Caco-2 (cell line): Measurements from ENCODE around the gene BCKDK. TPM values are rescaled to one million over a fixed set of nuclear protein-coding genes. Genes with fewer than 3 reads are reported as not detected.

Source experiments
- BruUV-seq: library from RNA; stranded (reverse); fragments of 400-500 nt; replicated peaks from 2 replicates; lab custom pipeline; 2021; lab: Mats Ljungman, UMichigan
- CTCF ChIA-PET: fragments of 300-600 bp; sonication (Branson Sonifier 250); formaldehyde crosslinking; loops from one replicate; lab custom pipeline; 2022; ENCODE audit warnings: antibody characterized with exemption; lab: Charles Lee
- POLR2A ChIA-PET: fragments of 300-600 bp; sonication (Branson Sonifier 250); formaldehyde crosslinking; loops from one replicate; lab custom pipeline; 2022; ENCODE audit warnings: antibody characterized with exemption; lab: Charles Lee
- DNase-seq, 2 experiments: peaks; one replicate each; pipeline versions ENCODE4 v3.0.0 to v3.0.0-alpha.2; 2020 to 2022
- H3K27me3 ChIP-seq: replicated peaks from 2 replicates; pipeline ENCODE4 v1.6.0; 2011; ENCODE audit warnings: low read length; ENCODE audit not compliant: control insufficient read depth, insufficient read depth
- H3K36me3 ChIP-seq: 2 replicates; pipeline ENCODE4 v1.5.1; 2011; ENCODE audit warnings: low read length; ENCODE audit not compliant: control insufficient read depth, insufficient read depth
- H3K4me1 ChIP-seq: fragments of 250-450 bp; sonication (Bioruptor Pico); 2 replicates; pipeline ENCODE4 v1.5.1; 2020; ENCODE audit warnings: mild to moderate bottlenecking
- H3K4me3 ChIP-seq: 2 replicates; pipeline ENCODE4 v1.5.1; 2011; ENCODE audit warnings: low read depth, mild to moderate bottlenecking, control low read depth, low read length
- H3K9me3 ChIP-seq: fragments of 250-450 bp; sonication (Bioruptor Pico); 2 replicates; pipeline ENCODE4 v1.5.1; 2020; ENCODE audit warnings: mild to moderate bottlenecking, moderate library complexity
- H3K27ac Mint-ChIP-seq: one replicate; pipeline ENCODE4 v1.8.0; 2022; ENCODE audit warnings: mixed read lengths; ENCODE audit not compliant: unreplicated experiment
- H3K27me3 Mint-ChIP-seq: one replicate; pipeline ENCODE4 v1.8.0; 2022; ENCODE audit warnings: mixed read lengths; ENCODE audit not compliant: insufficient read depth, unreplicated experiment
- H3K36me3 Mint-ChIP-seq: one replicate; pipeline ENCODE4 v1.8.0; 2022; ENCODE audit warnings: mild to moderate bottlenecking, mixed read lengths; ENCODE audit not compliant: insufficient read depth, unreplicated experiment
- H3K4me1 Mint-ChIP-seq: one replicate; pipeline ENCODE4 v1.8.0; 2022; ENCODE audit warnings: low read depth, mixed read lengths; ENCODE audit not compliant: unreplicated experiment
- H3K4me3 Mint-ChIP-seq: one replicate; pipeline ENCODE4 v1.8.0; 2022; ENCODE audit warnings: mild to moderate bottlenecking, moderate library complexity, mixed read lengths; ENCODE audit not compliant: unreplicated experiment
- H3K9me3 Mint-ChIP-seq: one replicate; pipeline ENCODE4 v1.8.0; 2022; ENCODE audit warnings: mixed read lengths; ENCODE audit not compliant: unreplicated experiment
- CTCF ChIP-seq, 2 experiments: fragments of 200-600 bp in 1 of 2; IDR thresholded peaks; 1 replicate in 1 of 2; 2 replicates in 1 of 2; pipeline versions ENCODE4 v1.5.1 to v1.8.0; 2011 to 2022; ENCODE audit warnings: antibody characterized with exemption in 1 of 2, control low read depth in 1 of 2, inconsistent platforms in 1 of 2, low read depth in 1 of 2, low read length in 1 of 2, mild to moderate bottlenecking in 1 of 2, moderate library complexity in 1 of 2; ENCODE audit not compliant: insufficient read depth in 1 of 2, severe bottlenecking in 1 of 2, unreplicated experiment in 1 of 2
- intact Hi-C: fragments of 100-400 bp; cut with micrococcal nuclease; formaldehyde crosslinking; loops from one replicate; pipeline ENCODE4 v1.10.0; 2022; ENCODE audit not compliant: unreplicated experiment
- total RNA-seq: library from RNA; stranded (reverse); gene quantifications from 2 replicates; pipeline ENCODE4 v1.2.3, GENCODE V29; 2022

Gene BCKDK
- total RNA-seq, 1 experiment from 2014 or later = 34.1 TPM

- H3K9me3 Mint-ChIP-seq = no peaks in the 10 kb centered on the region
- ChIA-PET POLR2A (no interaction called here), CTCF (no interaction called here)
- Histone ChIP-seq H3K27me3 (no peaks in the 10 kb centered on the region), H3K9me3 (no peaks in the 10 kb centered on the region), H3K4me1 (no peaks in the 10 kb centered on the region), H3K36me3 (no peaks in the 10 kb centered on the region), H3K4me3 (no peak overlapping the region)
- peaks cover 38% of the 10 kb centered on the region for H3K36me3 Mint-ChIP-seq
- no peak for DNase-seq
- no peaks in the 10 kb centered on the region for H3K27me3 Mint-ChIP-seq
- H3K4me3 Mint-ChIP-seq = no peak overlapping the region
- BruUV-seq = no TSS peak
- TF ChIP-seq CTCF (IDR thresholded peaks at IDR 0.05; ENCODE audit: insufficient read depth in 1 of 2, low read depth in 1 of 2, low read length in 1 of 2, severe bottlenecking in 1 of 2, unreplicated experiment in 1 of 2) = no peak
- no peaks in the 10 kb centered on the region for H3K4me1 Mint-ChIP-seq
- H3K27ac Mint-ChIP-seq = no peak overlapping the region
- intact Hi-C loops = no loop called here
These were observed 24.6 kb upstream of the BCKDK start for GRCh38 chr16:31083556-31083955.

GRCh38 chr16:31083981-31084380, 24.2 kb upstream of the BCKDK start:
- H3K4me3 ChIP-seq = no peak overlapping the region
- no peak for TF ChIP-seq CTCF (IDR thresholded peaks at IDR 0.05; ENCODE audit: insufficient read depth in 1 of 2, low read depth in 1 of 2, low read length in 1 of 2, severe bottlenecking in 1 of 2, unreplicated experiment in 1 of 2)
- POLR2A ChIA-PET = no interaction called here
- Mint-ChIP-seq H3K27ac (no peak overlapping the region), H3K4me1 (no peaks in the 10 kb centered on the region), H3K36me3 (peaks cover 38% of the 10 kb centered on the region), H3K9me3 (no peaks in the 10 kb centered on the region), H3K27me3 (no peaks in the 10 kb centered on the region), H3K4me3 (no peak overlapping the region)
- BruUV-seq = no TSS peak
- H3K36me3 ChIP-seq = no peaks in the 10 kb centered on the region
- no peaks in the 10 kb centered on the region for H3K4me1 ChIP-seq
- H3K9me3 ChIP-seq = no peaks in the 10 kb centered on the region
- CTCF ChIA-PET = no interaction called here
- H3K27me3 ChIP-seq = no peaks in the 10 kb centered on the region
- DNase-seq = no peak
- intact Hi-C loops = no loop called here

GRCh38 chr16:31084584-31085302, 23.4 kb upstream of the BCKDK start:
- ChIA-PET POLR2A (interaction anchor here (0.6 to 0.9 kb wide), 2 partner anchors 33 to 77 kb away, joined by 3 read pairs; partner anchors contain the start of gene KAT8), CTCF (interaction anchor here (0.9 kb wide), 1 partner anchor 57 kb away, joined by 4 read pairs; no protein-coding TSS in a partner anchor)
- no peak overlapping the region for H3K27ac Mint-ChIP-seq
- no peak for TF ChIP-seq CTCF (IDR thresholded peaks at IDR 0.05; ENCODE audit: insufficient read depth in 1 of 2, low read depth in 1 of 2, low read length in 1 of 2, severe bottlenecking in 1 of 2, unreplicated experiment in 1 of 2)
- intact Hi-C loops = no loop called here
- H3K4me3 Mint-ChIP-seq = no peak overlapping the region
- H3K27me3 Mint-ChIP-seq = no peaks in the 10 kb centered on the region
- no peaks in the 10 kb centered on the region for H3K27me3 ChIP-seq
- no peaks in the 10 kb centered on the region for H3K4me1 ChIP-seq
- no peaks in the 10 kb centered on the region for H3K9me3 Mint-ChIP-seq
- no TSS peak for BruUV-seq
- H3K36me3 ChIP-seq = no peaks in the 10 kb centered on the region; the same call in 1 of the 2 replicates
- H3K4me1 Mint-ChIP-seq = no peaks in the 10 kb centered on the region
- no peak for DNase-seq
- H3K9me3 ChIP-seq = no peaks in the 10 kb centered on the region
- no peak overlapping the region for H3K4me3 ChIP-seq
- peaks cover 38% of the 10 kb centered on the region for H3K36me3 Mint-ChIP-seq
